K562 (cell line): ENCODE results near the gene MCMBP. TPM values are rescaled to one million over a fixed set of nuclear protein-coding genes. Genes with fewer than 3 reads are reported as not detected.

Source experiments
- ATF1 ChIP-seq, 2 experiments: fragments of 450-650 bp in 1 of 2; IDR thresholded peaks; 2 replicates each; pipeline ENCODE4 v1.6.1; 2016; ENCODE audit warnings: missing compliant biosample characterization in 1 of 2, missing genetic modification characterization in 1 of 2
- CREM ChIP-seq: IDR thresholded peaks from 2 replicates; pipeline ENCODE4 v1.6.1; 2014; ENCODE audit warnings: antibody characterized with exemption, low read depth
- E2F3 ChIP-seq: fragments of 250-450 bp; sonication (Bioruptor Pico); IDR thresholded peaks from 2 replicates; pipeline ENCODE4 v1.4.0; 2020; ENCODE audit warnings: mild to moderate bottlenecking
- ETS1 ChIP-seq: conservative IDR thresholded peaks from 2 replicates; pipeline ENCODE4 v1.6.1; 2011; ENCODE audit warnings: low read depth, mild to moderate bottlenecking, low read length; ENCODE audit not compliant: control insufficient read depth
- FOXA3 ChIP-seq, 2 experiments: fragments of 450-650 bp in 1 of 2; sonication (generic) in 1 of 2; formaldehyde crosslinking; IDR thresholded peaks in 1 of 2; conservative IDR thresholded peaks in 1 of 2; 2 replicates each; pipeline versions ENCODE4 v1.4.0 to v1.8.0; 2020 to 2022; ENCODE audit warnings: mild to moderate bottlenecking in 2 of 2, missing genetic modification reagents in 1 of 2
- GATAD2B ChIP-seq: fragments of 450-650 bp; IDR thresholded peaks from 2 replicates; pipeline ENCODE4 v1.6.1; 2017; ENCODE audit warnings: mild to moderate bottlenecking, borderline replicate concordance
- HNRNPK ChIP-seq: fragments of 200-400 bp; formaldehyde crosslinking; IDR thresholded peaks from one replicate; pipeline ENCODE4 v1.6.1; 2018; ENCODE audit warnings: mild to moderate bottlenecking, low read depth, low read length; ENCODE audit not compliant: poor library complexity, severe bottlenecking
- MAFF ChIP-seq: IDR thresholded peaks from 2 replicates; pipeline ENCODE4 v1.6.1; 2012; ENCODE audit warnings: low read length, improper control_type of control experiment
- MAFG ChIP-seq: fragments of 450-650 bp; conservative IDR thresholded peaks from 2 replicates; pipeline ENCODE4 v1.6.1; 2016; ENCODE audit warnings: missing genetic modification characterization, missing compliant biosample characterization
- MEIS2 ChIP-seq: fragments of 450-650 bp; IDR thresholded peaks from 2 replicates; pipeline ENCODE4 v1.6.1; 2014; ENCODE audit warnings: mild to moderate bottlenecking; ENCODE audit not compliant: partially characterized antibody
- MYC ChIP-seq, 2 experiments: fragments of 250-450 bp in 1 of 2; sonication (Bioruptor Pico) in 1 of 2; IDR thresholded peaks; 2 replicates each; pipeline versions ENCODE4 v1.5.1 to v1.6.1; 2012 to 2021; ENCODE audit warnings: low read depth in 2 of 2, borderline replicate concordance in 1 of 2, improper control_type of control experiment in 1 of 2, low read length in 1 of 2, mild to moderate bottlenecking in 1 of 2, moderate library complexity in 1 of 2
- SAFB ChIP-seq: fragments of 200-400 bp; formaldehyde crosslinking; IDR thresholded peaks from 2 replicates; pipeline ENCODE4 v1.6.1; 2017; ENCODE audit warnings: low read depth, low read length, borderline replicate concordance
- SIN3A ChIP-seq, 2 experiments: fragments of 150-350 bp in 1 of 2; IDR thresholded peaks; 2 replicates each; pipeline ENCODE4 v1.6.1; 2011 to 2016; ENCODE audit warnings: borderline replicate concordance in 2 of 2, low read depth in 2 of 2, low read length in 2 of 2, mild to moderate bottlenecking in 2 of 2, moderate library complexity in 2 of 2; ENCODE audit not compliant: control insufficient read depth in 1 of 2
- TAF1 ChIP-seq: IDR thresholded peaks from 2 replicates; pipeline ENCODE4 v1.6.1; 2011; ENCODE audit warnings: mild to moderate bottlenecking, low read length, moderate library complexity; ENCODE audit not compliant: insufficient read depth, control insufficient read depth, severe bottlenecking; ENCODE audit errors: extremely low read depth
- YY1 ChIP-seq, 3 experiments: IDR thresholded peaks; 2 replicates each; pipeline ENCODE4 v1.6.1; 2011; ENCODE audit warnings: low read length in 2 of 3, mild to moderate bottlenecking in 2 of 3, moderate library complexity in 2 of 3, borderline replicate concordance in 1 of 3, control low read depth in 1 of 3, low read depth in 1 of 3; ENCODE audit not compliant: insufficient read depth in 3 of 3, insufficient replicate concordance in 2 of 3, control insufficient read depth in 1 of 3, insufficient read length in 1 of 3; ENCODE audit errors: extremely low read depth in 1 of 3
- ZNF316 ChIP-seq: fragments of 450-650 bp; IDR thresholded peaks from 2 replicates; pipeline ENCODE4 v1.6.1; 2016
- polyA plus RNA-seq, 8 experiments: library from polyadenylated mRNA; depleted of rRNA in 4 of 8; stranded (reverse) in 5 of 8; unstranded in 3 of 8; fragments of >200 nt; fragmentation: Nextera tagmentation in 2 of 8; fragmentation: Illumina TruSeq in 1 of 8; extraction: Ambion mirVana in 2 of 8; extraction: Trizol in 1 of 8; gene quantifications; 2 replicates each; pipeline versions ENCODE4 v1.2.1 to v1.2.3, GENCODE V29; 2011 to 2014; ENCODE audit warnings: inconsistent platforms in 1 of 8, missing spikeins in 1 of 8
- total RNA-seq, 7 experiments: library from RNA; depleted of rRNA in 6 of 7; stranded (reverse); fragments of >200 nt in 6 of 7; fragmentation: Illumina TruSeq in 2 of 7; extraction: Trizol in 2 of 7; gene quantifications; 2 replicates each; pipeline versions ENCODE4 v1.2.1 to v1.2.3, GENCODE V29; 2011 to 2021; ENCODE audit warnings: low replicate concordance in 1 of 7
- TF ChIP-seq, protein P1 (sequence below): fragments of 250-450 bp; sonication (Bioruptor Pico); IDR thresholded peaks from 2 replicates; pipeline ENCODE4 v1.4.0; 2020; ENCODE audit warnings: mild to moderate bottlenecking
- TF ChIP-seq, protein P2 (sequence below): fragments of 250-450 bp; sonication (Bioruptor Pico); IDR thresholded peaks from 2 replicates; pipeline ENCODE4 v1.8.0; 2022; ENCODE audit warnings: moderate library complexity, mild to moderate bottlenecking, inconsistent platforms
- TF ChIP-seq, protein P3 (sequence below), 3 experiments: fragments of 200-800 bp in 1 of 3; sonication (Bioruptor generic) in 1 of 3; sonication (generic) in 1 of 3; formaldehyde crosslinking in 1 of 3; IDR thresholded peaks; 2 replicates each; pipeline versions ENCODE4 v1.6.1 to v1.8.0; 2016 to 2022; ENCODE audit warnings: mild to moderate bottlenecking in 2 of 3, missing compliant biosample characterization in 2 of 3, missing genetic modification characterization in 2 of 3, missing genetic modification reagents in 1 of 3

MCMBP gene
- total and polyA plus RNA-seq, 9 of the 15 experiments (the other 6 are each of a cell fraction or from before 2014, with no cell fraction given), result 11.2 to 74.3 (median 50.5) TPM

DNA sequence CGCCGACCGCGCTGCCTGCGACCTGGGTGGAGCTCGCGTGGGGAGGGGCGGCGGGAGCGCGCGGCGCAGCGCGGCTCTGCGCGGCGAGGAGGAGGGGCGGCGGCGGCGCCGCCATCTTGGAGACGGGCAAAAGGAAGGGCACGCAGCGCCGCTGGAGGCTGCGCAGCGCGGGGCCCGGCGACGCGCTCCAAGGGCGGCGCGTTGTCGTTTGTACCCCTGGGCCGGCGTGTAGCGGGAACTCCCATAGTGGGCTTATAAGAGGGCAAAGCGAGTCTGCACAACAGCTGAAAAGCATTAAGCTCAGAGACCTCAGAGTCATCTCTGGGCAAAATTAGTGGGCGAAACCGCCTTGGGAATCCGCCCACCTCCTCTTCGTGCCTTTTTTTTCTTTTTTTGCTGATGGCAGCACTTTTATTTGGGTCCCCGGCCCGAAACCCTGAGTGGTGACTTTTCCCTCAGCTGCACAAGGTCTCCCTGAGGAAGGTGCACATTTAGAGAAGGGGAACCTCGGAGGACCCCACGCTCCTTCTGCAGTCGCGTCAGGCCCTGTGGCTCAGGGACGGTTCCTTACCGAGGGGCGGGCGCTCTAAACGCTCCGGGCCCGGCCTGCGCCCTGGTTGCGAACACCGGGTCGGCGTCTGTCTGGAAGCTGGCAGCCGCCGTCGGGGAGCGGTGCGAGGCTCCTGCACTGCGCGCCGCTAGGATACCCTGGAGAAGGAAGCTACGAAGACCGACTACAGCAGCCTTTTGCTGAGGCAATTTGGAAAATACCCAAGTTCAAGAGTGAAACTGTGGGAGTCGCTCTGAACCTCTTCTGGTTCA lies 428 bp upstream of the MCMBP start (continued):
- TF ChIP-seq GATAD2B, result peak; percentile 74; the same call in 1 of the 2 replicates
- TF ChIP-seq ATF1 (CRISPR knock-in tag; IDR thresholded peaks at IDR 0.05), result 0 out of 2 replicates have a peak, but pooled peaks have one; percentile 17
- peak; percentile 76 for TF ChIP-seq ATF1 (tag; IDR thresholded peaks at IDR 0.05)
- TF ChIP-seq E2F3, result peak; percentile 95; the same call in 1 of the 2 replicates
- peak; percentile 69 for TF ChIP-seq SAFB
- TF ChIP-seq MEIS2, result peak; percentile 47
- TF ChIP-seq TAF1, result peak; percentile 77
- TF ChIP-seq, protein P1, sequence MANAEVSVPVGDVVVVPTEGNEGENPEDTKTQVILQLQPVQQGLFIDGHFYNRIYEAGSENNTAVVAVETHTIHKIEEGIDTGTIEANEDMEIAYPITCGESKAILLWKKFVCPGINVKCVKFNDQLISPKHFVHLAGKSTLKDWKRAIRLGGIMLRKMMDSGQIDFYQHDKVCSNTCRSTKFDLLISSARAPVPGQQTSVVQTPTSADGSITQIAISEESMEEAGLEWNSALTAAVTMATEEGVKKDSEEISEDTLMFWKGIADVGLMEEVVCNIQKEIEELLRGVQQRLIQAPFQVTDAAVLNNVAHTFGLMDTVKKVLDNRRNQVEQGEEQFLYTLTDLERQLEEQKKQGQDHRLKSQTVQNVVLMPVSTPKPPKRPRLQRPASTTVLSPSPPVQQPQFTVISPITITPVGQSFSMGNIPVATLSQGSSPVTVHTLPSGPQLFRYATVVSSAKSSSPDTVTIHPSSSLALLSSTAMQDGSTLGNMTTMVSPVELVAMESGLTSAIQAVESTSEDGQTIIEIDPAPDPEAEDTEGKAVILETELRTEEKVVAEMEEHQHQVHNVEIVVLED (CRISPR knock-in tag), result peak; percentile 97
- no peak for TF ChIP-seq FOXA3 (CRISPR knock-in tag; conservative IDR thresholded peaks at IDR 0.05 in 1 of 2, IDR thresholded peaks at IDR 0.05 in 1 of 2)
- peak; percentile 95 to 99 (median 98) for TF ChIP-seq YY1 (IDR thresholded peaks at IDR 0.05; ENCODE audit: borderline replicate concordance in 1 of 3, control insufficient read depth in 1 of 3, extremely low read depth in 1 of 3, insufficient read depth in 3 of 3, insufficient read length in 1 of 3, insufficient replicate concordance in 2 of 3, low read depth in 1 of 3, low read length in 2 of 3)
- peak; percentile 98 for TF ChIP-seq MAFF
- peak; percentile 97 for TF ChIP-seq MAFG (tag)
- peak; percentile 83 for TF ChIP-seq CREM
- peak; percentile 93 for TF ChIP-seq ETS1
- TF ChIP-seq, protein P2, sequence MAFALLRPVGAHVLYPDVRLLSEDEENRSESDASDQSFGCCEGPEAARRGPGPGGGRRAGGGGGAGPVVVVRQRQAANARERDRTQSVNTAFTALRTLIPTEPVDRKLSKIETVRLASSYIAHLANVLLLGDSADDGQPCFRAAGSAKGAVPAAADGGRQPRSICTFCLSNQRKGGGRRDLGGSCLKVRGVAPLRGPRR (CRISPR knock-in tag), result no peak
- TF ChIP-seq SIN3A (IDR thresholded peaks at IDR 0.05; ENCODE audit: borderline replicate concordance in 2 of 2, control insufficient read depth in 1 of 2, low read depth in 2 of 2, low read length in 2 of 2), result 0 out of 4 replicates have a peak, but pooled peaks of 1 of the 2 experiments have one; percentile 45
- TF ChIP-seq MYC (IDR thresholded peaks at IDR 0.05; ENCODE audit: low read depth, low read length), result peak; percentile 57
- no peak for TF ChIP-seq MYC (CRISPR knock-in tag; IDR thresholded peaks at IDR 0.05; ENCODE audit: borderline replicate concordance, low read depth)
- TF ChIP-seq, protein P3, sequence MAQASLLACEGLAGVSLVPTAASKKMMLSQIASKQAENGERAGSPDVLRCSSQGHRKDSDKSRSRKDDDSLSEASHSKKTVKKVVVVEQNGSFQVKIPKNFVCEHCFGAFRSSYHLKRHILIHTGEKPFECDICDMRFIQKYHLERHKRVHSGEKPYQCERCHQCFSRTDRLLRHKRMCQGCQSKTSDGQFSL (CRISPR knock-in tag; IDR thresholded peaks at IDR 0.05), result peak; percentile 74; the same call in 1 of the 2 replicates
- TF ChIP-seq, protein P3 (tag; IDR thresholded peaks at IDR 0.05), result no peak
- TF ChIP-seq ZNF316, result peak; percentile 99
- TF ChIP-seq HNRNPK, result no peak
